MV-4-11 (cell line): Measurements from ENCODE around the gene RBPJL.
"Not testable (repeated sequence)": the region's sequence is repeated elsewhere in the genome, so short reads cannot be mapped to it uniquely, and the experiment has no call there.

Source experiments
- DNase-seq: peaks from one replicate; lab custom pipeline; 2025; lab: John Stamatoyannopoulos, UW

The RBPJL gene

GRCh38 chr20:45342855-45343531 is 36.4 kb downstream of the RBPJL start:
- no peak for DNase-seq

- no peak for DNase-seq
These were observed 37.0 kb downstream of the RBPJL start for GRCh38 chr20:45343532-45344167.

GRCh38 chr20:45344168-45344860 is 37.7 kb downstream of the RBPJL start:
- DNase-seq: peak; percentile 66

DNA sequence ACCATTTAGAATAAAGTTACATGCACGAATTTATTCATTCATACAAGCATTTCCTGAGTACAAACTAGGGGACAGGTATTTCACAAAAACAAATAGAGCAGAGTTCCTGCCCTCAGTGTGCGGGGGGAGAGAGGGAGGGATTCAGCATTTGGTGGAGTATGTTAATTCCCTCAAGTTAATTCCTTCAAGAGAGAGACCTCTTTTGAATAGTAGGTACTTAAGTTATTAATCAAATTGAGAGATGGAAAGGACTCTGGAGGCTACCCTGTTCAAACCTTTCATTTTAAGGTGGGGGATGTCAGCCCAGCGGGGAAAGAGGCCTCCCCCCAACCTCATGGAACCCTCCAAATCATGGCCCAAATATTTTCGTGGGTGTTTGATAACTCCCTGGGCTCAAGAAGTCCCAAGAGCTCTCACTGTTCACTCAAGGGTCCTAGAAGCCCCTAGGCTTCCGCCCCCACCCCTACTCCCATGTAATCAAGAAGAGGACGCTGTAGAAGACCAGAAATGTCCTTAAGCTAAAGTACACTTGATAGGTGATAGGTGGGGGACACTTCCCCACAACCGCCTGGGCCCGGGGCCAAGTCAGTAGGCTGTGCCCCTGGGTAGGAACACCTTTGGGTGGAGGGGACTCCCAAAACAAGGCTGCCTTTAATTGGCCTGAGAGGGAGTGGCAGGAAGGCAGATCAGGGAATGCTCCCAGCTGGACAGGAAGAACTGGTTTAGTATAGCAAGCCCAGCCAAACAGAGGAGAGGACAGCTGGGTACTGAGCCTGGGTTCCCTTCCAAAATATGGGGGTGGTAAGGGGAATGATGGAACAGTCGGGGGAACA is 38.7 kb downstream of the RBPJL start:
- DNase-seq: no peak

GRCh38 chr20:45346291-45346718 is 39.7 kb downstream of the RBPJL start:
- DNase-seq: no peak

GRCh38 chr20:45346851-45347250 is 40.2 kb downstream of the RBPJL start:
- no peak for DNase-seq

- DNase-seq: no peak
These were observed 40.8 kb downstream of the RBPJL start for GRCh38 chr20:45347297-45347935.

DNA sequence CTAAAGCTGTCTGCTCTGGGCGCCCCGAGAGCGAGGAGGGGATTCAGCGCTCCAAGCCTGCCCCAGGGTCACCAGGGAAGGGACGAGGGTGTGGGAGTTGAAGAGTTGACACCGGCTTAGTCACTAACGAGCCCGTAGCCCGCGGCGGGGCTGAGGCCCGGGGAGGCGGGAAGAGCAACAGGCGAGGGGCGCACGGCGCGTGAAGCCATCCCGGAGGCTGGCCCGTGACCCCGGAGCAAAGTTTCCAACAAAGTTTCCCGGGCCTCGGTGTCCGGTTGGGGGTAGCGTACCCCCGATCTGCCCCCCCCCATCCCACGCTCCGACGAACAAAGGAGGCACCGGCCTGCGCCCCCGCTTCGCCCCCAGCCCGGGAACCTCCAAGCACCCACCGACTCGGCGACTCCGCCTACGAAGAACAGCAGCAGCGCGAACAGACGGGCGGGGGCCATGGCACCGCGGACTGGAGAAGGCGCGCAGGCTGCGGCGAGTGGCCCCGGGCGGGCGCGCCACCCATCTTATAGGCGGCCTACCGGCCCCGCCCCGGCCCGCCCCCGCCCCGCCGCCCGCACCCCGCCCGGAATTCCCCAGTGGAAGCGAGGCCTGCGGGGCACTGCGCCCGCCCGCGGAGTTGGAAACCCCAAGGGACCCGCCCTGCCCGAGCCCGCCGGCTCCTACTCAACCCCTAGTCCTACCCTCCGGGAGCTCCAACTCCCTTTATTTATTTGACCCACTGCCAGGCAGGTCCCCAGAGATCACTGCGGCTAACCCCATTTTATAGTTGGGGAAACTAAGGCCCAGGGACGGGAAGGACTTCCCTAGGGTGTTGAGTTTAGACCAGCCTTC is 41.5 kb downstream of the RBPJL start, which contains the start of gene SDC4:
SDC4 (minus strand) TSS at position 489 of the 843 bp plus-strand sequence; CDS start at position 449, 40 bp downstream.
- peak; percentile 10 for DNase-seq

GRCh38 chr20:45350217-45350616 is 43.6 kb downstream of the RBPJL start:
- peak; percentile 17 for DNase-seq

GRCh38 chr20:45350795-45351194 is 44.2 kb downstream of the RBPJL start:
- DNase-seq: not testable (repeated sequence)

GRCh38 chr20:45352729-45353128 is 46.1 kb downstream of the RBPJL start:
- DNase-seq: no peak

- no peak for DNase-seq
These were observed 47.1 kb downstream of the RBPJL start for GRCh38 chr20:45353746-45354145.

DNA sequence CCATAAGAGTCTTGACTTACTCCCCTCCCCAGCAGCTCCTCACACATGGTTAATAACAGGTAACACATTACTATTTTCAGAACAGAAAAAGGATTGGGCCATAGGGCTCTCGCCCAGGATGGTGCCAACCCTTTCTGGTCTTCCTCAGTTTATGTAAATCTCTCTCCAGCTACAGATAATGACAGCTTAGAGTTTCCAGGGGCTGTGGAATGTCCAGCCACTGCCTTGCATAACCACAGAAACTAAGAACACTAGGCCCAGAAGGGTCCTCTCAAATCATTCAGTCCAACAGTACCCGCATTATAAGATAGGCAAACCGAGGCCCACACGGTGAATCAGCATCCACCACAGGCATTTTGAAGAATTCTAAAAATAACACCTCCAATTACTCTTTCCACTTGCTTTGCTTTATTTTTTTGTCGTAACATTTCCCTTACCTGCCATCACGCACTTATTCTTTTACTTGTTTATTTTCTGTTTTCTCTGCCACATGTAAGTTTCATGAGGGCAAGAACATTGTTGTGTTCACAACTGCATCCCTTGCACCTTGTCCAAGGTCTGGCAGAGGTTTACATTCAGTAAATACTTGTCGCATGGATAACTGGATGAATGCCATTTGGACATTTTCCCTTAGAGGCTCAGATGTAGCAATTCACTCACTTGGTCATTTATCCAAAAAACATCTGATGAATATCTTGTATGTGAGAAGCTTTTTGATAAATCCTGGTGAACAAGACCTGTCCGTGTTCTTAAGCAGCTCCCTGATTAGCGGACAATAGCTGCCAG is 48.0 kb downstream of the RBPJL start:
- DNase-seq: no peak

- DNase-seq: peak; percentile 23
These were observed 48.8 kb downstream of the RBPJL start for GRCh38 chr20:45355209-45356084.

DNA sequence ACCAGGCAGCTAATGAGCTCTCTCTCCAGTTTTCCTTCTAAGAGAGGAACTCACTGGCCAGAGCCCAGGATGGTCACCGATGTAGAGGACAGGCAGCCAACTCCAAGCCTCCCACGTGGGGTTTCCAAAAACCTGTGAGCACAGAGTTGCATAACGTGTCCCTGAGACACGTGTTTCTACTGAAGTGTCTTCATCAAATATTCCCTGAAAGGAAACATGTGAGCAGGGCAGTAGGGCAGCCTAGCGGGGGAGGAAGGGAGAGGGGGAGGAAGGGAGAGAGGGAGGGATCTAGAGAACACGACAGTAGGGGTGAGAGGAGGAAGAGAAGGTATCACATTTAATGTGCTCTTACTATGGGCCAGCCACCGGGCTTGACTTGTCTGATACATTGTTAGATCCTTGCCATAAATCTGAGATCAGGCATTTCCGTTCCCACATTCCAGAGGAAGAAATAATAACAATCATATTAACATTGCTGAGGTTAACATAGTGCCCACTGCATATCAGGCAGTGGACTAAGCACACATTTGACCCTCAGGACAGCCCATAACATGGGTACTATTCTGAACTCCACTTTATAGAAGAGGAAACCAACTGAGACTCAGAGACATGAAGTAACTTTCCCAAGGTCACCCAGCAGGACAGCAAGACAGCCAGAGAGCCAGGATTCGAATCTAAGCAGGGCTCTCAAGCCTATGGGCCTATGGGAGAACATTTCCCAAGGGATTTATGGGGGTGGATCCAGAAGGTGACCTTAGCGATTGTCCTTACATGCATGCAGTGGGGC is 51.8 kb downstream of the RBPJL start:
- peak; percentile 59 for DNase-seq

- DNase-seq: peak; percentile 23
These were observed 52.4 kb downstream of the RBPJL start for GRCh38 chr20:45359069-45359405.

- DNase-seq: no peak
These were observed 52.9 kb downstream of the RBPJL start for GRCh38 chr20:45359406-45360148.
